Gastroesophageal sphincter (tissue), 3 donors: Measurements from ENCODE around the gene PLA2G4B.

Experiments
- CTCF ChIP-seq, 4 experiments: fragments of 200-600 bp in 2 of 4; fragments of 450-650 bp in 2 of 4; sonication (generic) in 1 of 4; IDR thresholded peaks; one replicate each; pipeline ENCODE4 v1.5.1; 2017 to 2019; ENCODE audit warnings: antibody characterized with exemption in 4 of 4, mild to moderate bottlenecking in 2 of 4, moderate library complexity in 2 of 4
- POLR2A ChIP-seq, 2 donors: fragments of 450-650 bp; IDR thresholded peaks; one replicate each; pipeline ENCODE4 v1.6.1; 2017; ENCODE audit warnings: antibody characterized with exemption in 2 of 2, mild to moderate bottlenecking in 2 of 2, moderate library complexity in 1 of 2

GRCh38 chr15:41840673-41841072 lies 2.0 kb downstream of the PLA2G4B start:
- TF ChIP-seq CTCF (IDR thresholded peaks at IDR 0.05) (no peak), POLR2A (IDR thresholded peaks at IDR 0.05) (no peak)
